SK-N-SH (cell line): ENCODE results near the gene IL21R.

Experiments
- EP300 ChIP-seq, 2 experiments: IDR thresholded peaks; 2 replicates each; pipeline versions ENCODE4 v1.4.0 to v1.6.1; 2012; ENCODE audit warnings: borderline replicate concordance in 1 of 2, low read depth in 1 of 2, low read length in 1 of 2
- EZH2phosphoT487 ChIP-seq: fragments of 200-600 bp; sonication (generic); IDR thresholded peaks from 2 replicates; pipeline ENCODE4 v1.6.1; 2017; ENCODE audit warnings: low read depth, mixed run types, mild to moderate bottlenecking, antibody characterized with exemption, moderate library complexity, borderline replicate concordance
- FOXM1 ChIP-seq: IDR thresholded peaks from 2 replicates; pipeline ENCODE4 v1.4.0; 2012; ENCODE audit warnings: low read depth, mild to moderate bottlenecking
- POLR2AphosphoS5 ChIP-seq: IDR thresholded peaks from 2 replicates; pipeline ENCODE4 v1.6.1; 2012; ENCODE audit warnings: low read depth, low read length
- RAD21 ChIP-seq: IDR thresholded peaks from 2 replicates; pipeline ENCODE4 v1.6.1; 2012; ENCODE audit warnings: mild to moderate bottlenecking, low read length
- RFX5 ChIP-seq: IDR thresholded peaks from 2 replicates; pipeline ENCODE4 v1.6.1; 2012; ENCODE audit warnings: mild to moderate bottlenecking, improper control_type of control experiment, low read length
- SIN3A ChIP-seq: IDR thresholded peaks from 2 replicates; pipeline ENCODE4 v1.6.1; 2012; ENCODE audit warnings: low read depth, mild to moderate bottlenecking, low read length, moderate library complexity, borderline replicate concordance
- TEAD4 ChIP-seq: IDR thresholded peaks from 2 replicates; pipeline ENCODE4 v1.4.0; 2012; ENCODE audit warnings: mild to moderate bottlenecking, borderline replicate concordance; ENCODE audit not compliant: insufficient read depth
- TF ChIP-seq, protein P1 (sequence below): fragments of 200-600 bp; sonication (generic); IDR thresholded peaks from 2 replicates; pipeline ENCODE4 v1.6.1; 2017; ENCODE audit warnings: antibody characterized with exemption, mild to moderate bottlenecking, moderate library complexity
- TF ChIP-seq, protein P2 (sequence below): IDR thresholded peaks from 2 replicates; pipeline ENCODE4 v1.4.0; 2012; ENCODE audit warnings: low read depth

DNA sequence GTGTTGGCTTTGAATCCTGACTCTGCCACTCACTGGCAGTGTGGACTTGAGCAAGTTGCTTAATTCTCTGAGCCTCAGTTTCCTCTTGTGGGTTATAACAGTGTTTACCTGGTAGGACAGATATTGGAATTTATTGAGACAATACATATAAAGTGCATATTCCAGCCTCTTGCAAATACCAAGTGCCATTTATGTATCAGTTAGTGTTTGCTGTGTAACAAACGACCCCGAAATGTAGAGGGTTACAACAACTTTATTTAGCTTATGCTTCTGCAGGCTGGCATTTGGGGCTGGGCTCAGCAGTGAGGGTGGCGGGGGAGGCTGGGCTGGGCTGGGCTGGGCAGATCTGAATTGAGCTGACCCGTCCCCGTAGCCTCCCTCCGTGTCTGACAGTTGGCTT lies 42.4 kb upstream of the IL21R start:
- no peak for TF ChIP-seq EP300 (IDR thresholded peaks at IDR 0.05; ENCODE audit: borderline replicate concordance in 1 of 2, low read depth in 1 of 2, low read length in 1 of 2)
- TF ChIP-seq, protein P1, sequence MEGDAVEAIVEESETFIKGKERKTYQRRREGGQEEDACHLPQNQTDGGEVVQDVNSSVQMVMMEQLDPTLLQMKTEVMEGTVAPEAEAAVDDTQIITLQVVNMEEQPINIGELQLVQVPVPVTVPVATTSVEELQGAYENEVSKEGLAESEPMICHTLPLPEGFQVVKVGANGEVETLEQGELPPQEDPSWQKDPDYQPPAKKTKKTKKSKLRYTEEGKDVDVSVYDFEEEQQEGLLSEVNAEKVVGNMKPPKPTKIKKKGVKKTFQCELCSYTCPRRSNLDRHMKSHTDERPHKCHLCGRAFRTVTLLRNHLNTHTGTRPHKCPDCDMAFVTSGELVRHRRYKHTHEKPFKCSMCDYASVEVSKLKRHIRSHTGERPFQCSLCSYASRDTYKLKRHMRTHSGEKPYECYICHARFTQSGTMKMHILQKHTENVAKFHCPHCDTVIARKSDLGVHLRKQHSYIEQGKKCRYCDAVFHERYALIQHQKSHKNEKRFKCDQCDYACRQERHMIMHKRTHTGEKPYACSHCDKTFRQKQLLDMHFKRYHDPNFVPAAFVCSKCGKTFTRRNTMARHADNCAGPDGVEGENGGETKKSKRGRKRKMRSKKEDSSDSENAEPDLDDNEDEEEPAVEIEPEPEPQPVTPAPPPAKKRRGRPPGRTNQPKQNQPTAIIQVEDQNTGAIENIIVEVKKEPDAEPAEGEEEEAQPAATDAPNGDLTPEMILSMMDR: no peak
- TF ChIP-seq POLR2AphosphoS5: no peak
- no peak for TF ChIP-seq EZH2phosphoT487
- TF ChIP-seq, protein P2, sequence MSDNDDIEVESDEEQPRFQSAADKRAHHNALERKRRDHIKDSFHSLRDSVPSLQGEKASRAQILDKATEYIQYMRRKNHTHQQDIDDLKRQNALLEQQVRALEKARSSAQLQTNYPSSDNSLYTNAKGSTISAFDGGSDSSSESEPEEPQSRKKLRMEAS: no peak
- no peak for TF ChIP-seq SIN3A
- TF ChIP-seq FOXM1: no peak
- no peak for TF ChIP-seq RFX5
- TF ChIP-seq TEAD4: no peak
- TF ChIP-seq RAD21: no peak
